GM18907 (cell line): ENCODE measurements around the gene ZNF593.

Experiments used
- ATAC-seq: cut with Tn5 transposase; IDR thresholded peaks from one replicate; pipeline ENCODE4 v1.9.1; 2021; ENCODE audit warnings: mild to moderate bottlenecking, moderate library complexity; ENCODE audit not compliant: unreplicated experiment

The ZNF593 gene

GRCh38 chr1:26200413-26200812, 30.7 kb downstream of the ZNF593 start:
- no peak for ATAC-seq

- ATAC-seq = no peak
These were observed 34.1 kb downstream of the ZNF593 start for GRCh38 chr1:26203642-26204318.

- ATAC-seq = no peak
These were observed 40.6 kb downstream of the ZNF593 start for GRCh38 chr1:26210147-26210870.

GRCh38 chr1:26212726-26213125, 43.0 kb downstream of the ZNF593 start:
- no peak for ATAC-seq

- ATAC-seq = no peak
These were observed 43.7 kb downstream of the ZNF593 start for GRCh38 chr1:26213335-26213905.

- no peak for ATAC-seq
These were observed 45.5 kb downstream of the ZNF593 start for GRCh38 chr1:26215246-26215645.

GRCh38 chr1:26218906-26219494, 49.3 kb downstream of the ZNF593 start:
- no peak for ATAC-seq
